Omental fat pad (tissue), 4 donors: Measurements from ENCODE around the gene SLC12A9. TPM values are rescaled to one million over a fixed set of nuclear protein-coding genes. Genes with fewer than 3 reads are reported as not detected.
"Not testable (repeated sequence)": the region's sequence is repeated elsewhere in the genome, so short reads cannot be mapped to it uniquely, and the experiment has no call there.

Source experiments
- ATAC-seq: fragments of 150-250 bp; one replicate; pipeline ENCODE4 v1.9.1; 2016; ENCODE audit warnings: mild to moderate bottlenecking, moderate library complexity; ENCODE audit not compliant: low FRiP score
- DNase-seq: peaks from one replicate; pipeline ENCODE4 v3.0.0-alpha.2; 2019; ENCODE audit warnings: low spot score
- total RNA-seq, 4 donors: library from RNA; depleted of rRNA; stranded (reverse); fragments of >200 nt; gene quantifications; one replicate each; pipeline ENCODE4 v1.1.0, GENCODE V29; 2016
- TF ChIP-seq, protein P1 (sequence below), 3 donors: fragments of 450-650 bp; IDR thresholded peaks; one replicate each; pipeline ENCODE4 v1.5.1; 2016 to 2017; ENCODE audit warnings: antibody characterized with exemption in 3 of 3, mild to moderate bottlenecking in 3 of 3, moderate library complexity in 2 of 3

The SLC12A9 gene
- 10 to 100 TPM in 3 of 4 donors, 1 to 10 TPM in 1; 9.6 to 29.0 (median 13.3) TPM for total RNA-seq

DNA sequence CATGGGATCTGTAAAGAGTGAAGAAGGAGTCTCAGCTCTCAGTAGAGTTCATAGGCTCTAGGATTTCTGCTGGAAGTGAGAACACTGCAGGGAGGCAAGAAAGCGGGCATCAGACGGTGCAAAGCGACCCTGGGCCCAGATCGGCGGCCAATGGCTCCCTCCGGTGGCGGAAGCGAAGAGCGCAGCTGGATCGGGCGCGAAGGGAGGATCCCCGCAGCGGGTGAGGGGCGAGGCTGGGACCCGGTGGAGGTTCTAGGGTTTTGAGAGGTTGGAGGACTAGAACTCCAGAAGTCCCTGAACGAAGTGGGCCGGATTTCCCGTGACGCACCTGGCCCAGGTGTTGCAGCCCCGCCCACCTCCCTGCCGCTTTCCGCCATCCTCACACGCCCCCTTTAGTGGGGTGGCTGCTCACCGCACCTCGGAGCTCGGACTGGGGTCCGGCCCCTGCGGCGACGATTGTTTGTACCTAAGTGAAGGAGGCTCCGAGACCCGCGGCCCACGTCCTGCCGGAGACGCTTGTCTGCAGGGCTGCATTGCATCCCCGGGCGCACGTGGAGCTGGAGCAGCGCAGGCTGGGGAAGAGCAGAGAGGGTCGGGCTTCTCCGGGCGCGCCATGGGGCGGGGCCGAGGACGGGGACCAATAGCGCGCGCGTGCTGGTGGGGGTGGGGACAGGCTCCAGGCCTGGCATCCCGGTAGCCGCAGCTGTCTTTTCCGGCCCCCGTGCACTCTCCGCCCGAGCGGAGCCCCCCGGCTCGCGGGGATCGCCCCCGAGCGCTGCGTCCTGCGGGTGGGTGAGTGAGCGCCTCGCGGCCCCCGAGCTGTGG, at the start of gene SLC12A9:
Gene SLC12A9, plus strand, starts transcription at position 666 of the 825 bp plus-strand sequence. CDS start 1,485 bp downstream, outside the sequence.
- peak; percentile 69 for DNase-seq
- TF ChIP-seq, protein P1, sequence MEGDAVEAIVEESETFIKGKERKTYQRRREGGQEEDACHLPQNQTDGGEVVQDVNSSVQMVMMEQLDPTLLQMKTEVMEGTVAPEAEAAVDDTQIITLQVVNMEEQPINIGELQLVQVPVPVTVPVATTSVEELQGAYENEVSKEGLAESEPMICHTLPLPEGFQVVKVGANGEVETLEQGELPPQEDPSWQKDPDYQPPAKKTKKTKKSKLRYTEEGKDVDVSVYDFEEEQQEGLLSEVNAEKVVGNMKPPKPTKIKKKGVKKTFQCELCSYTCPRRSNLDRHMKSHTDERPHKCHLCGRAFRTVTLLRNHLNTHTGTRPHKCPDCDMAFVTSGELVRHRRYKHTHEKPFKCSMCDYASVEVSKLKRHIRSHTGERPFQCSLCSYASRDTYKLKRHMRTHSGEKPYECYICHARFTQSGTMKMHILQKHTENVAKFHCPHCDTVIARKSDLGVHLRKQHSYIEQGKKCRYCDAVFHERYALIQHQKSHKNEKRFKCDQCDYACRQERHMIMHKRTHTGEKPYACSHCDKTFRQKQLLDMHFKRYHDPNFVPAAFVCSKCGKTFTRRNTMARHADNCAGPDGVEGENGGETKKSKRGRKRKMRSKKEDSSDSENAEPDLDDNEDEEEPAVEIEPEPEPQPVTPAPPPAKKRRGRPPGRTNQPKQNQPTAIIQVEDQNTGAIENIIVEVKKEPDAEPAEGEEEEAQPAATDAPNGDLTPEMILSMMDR (IDR thresholded peaks at IDR 0.05) = peak in 2 of 3 donors; percentile 20 to 81
- peak; percentile 96 for ATAC-seq

DNA sequence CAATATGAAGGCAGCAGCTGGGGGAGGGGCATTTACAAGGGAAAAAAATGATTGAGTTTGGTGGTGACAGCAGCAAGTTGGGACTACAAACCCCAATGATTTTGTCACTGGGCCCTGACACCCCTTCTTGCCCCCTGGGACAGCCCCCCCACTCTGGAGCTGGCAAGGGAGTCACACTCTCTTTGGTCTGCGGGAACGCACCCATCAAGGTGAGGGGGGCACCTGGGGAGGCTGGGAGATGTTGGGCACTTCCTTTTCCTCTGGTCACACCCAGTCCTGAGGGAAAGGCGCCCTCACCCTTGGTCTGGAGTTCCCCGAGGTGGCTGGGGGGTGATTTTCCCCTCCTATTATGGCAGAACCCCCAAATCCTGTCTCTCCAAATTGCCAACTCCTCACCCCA, 49.6 kb upstream of the SLC12A9 start:
- ATAC-seq = no peak
- DNase-seq = no peak
- TF ChIP-seq, protein P1 (IDR thresholded peaks at IDR 0.05) = no peak

GRCh38 chr7:100803398-100804161, 48.9 kb upstream of the SLC12A9 start:
- ATAC-seq (no peak), DNase-seq (no peak)
- TF ChIP-seq, protein P1 (IDR thresholded peaks at IDR 0.05) = no peak

- DNase-seq (no peak), ATAC-seq (no peak)
- TF ChIP-seq, protein P1 (IDR thresholded peaks at IDR 0.05) = no peak
These were observed 47.7 kb upstream of the SLC12A9 start for GRCh38 chr7:100804681-100805431.

DNA sequence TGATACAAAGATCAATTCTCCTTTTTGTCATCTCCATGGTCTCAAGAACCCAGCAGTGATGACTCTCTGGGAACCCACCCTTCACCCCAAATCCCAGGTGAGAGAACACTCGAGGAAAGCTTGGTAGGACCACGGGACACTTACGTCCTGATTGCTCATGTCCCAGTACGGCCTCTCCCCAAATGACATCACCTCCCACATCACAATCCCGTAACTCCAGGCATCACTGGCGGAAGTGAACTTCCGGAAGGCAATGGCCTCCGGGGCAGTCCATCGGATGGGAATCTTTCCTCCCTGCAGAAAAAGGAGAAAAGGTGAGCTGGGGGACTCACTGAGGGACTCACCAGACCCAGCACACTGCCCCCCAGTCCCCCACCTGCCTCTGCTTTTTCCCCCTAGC, 46.2 kb upstream of the SLC12A9 start:
- TF ChIP-seq, protein P1 (IDR thresholded peaks at IDR 0.05) = no peak
- ATAC-seq (no peak), DNase-seq (no peak)

GRCh38 chr7:100806883-100807282, 45.6 kb upstream of the SLC12A9 start:
- ATAC-seq, DNase-seq: not testable (repeated sequence)

DNA sequence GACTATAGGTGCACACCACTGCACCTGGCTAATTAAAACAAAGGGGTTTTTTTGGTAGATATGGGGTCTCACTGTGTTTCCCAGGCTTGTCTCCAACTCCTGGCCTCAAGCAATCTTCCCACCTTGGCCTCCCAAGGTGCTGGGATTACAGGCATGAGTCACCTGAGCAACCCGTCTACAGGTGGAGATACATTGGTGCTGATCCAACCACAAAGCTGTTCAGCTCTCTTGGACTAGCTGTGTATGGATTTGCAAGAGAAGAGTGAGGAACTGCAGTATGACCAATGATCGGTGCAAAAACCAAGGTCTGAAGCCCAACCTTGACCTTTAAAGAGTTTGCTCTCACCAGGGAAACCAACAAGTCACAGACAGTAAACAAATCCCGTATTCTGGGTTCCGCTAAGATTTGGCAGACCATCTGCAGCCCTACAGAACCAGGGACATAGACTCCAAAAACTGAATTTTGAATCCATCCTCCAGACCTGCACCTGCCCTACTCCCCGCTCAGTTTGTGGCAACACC, 44.1 kb upstream of the SLC12A9 start:
- ATAC-seq (no peak), DNase-seq (no peak)
- TF ChIP-seq, protein P1 (IDR thresholded peaks at IDR 0.05) = no peak
